ENCODE results near the gene MUC2.

Gene MUC2

DNA sequence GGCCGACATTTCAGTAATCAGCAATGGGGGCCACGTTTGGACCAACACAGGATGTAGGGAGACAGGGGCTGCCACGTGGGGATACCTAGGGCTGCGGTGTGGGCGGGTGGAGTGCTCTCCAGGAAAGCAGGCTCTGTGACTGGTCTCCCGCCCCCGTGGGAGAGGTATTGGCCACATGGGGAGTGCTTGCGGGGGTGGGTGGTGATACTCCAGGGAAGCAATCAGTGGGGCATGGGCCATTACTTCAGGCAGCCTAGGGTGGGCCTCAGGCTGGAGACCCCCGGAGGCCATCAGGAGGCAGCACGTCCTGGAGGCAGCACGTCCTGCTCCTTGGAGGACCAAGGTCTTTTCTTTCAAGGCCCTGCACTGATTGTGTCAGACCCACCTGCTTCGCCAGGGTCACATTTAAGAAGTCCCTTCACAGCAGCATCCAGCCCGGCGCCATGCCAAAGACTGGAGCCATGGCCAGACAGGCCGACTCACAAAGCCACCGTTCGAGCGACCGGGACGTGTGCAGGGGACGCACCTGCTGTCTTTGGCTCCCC lies 3.0 kb upstream of the MUC2 start:
- Histone ChIP-seq H3K79me1 (ENCODE audit: low read length) (no peaks in the 10 kb centered on the region), H3K9me3 (ENCODE audit: insufficient read depth, low read depth, low read length) (no peaks in the 10 kb centered on the region), H4K12ac (ENCODE audit: low read depth, low read length) (no peak overlapping the region), H3K36me3 (ENCODE audit: control insufficient read depth in 1 of 2, insufficient read depth in 2 of 2, low read length in 2 of 2) (no peaks in the 10 kb centered on the region), H2BK120ac (ENCODE audit: insufficient read depth, low read length, poor library complexity) (no peak overlapping the region), H3K14ac (ENCODE audit: low read length) (no peak overlapping the region), H3K18ac (ENCODE audit: low read length) (no peak overlapping the region), H2BK12ac (ENCODE audit: low read length) (no peak overlapping the region), H3K27me3 (ENCODE audit: insufficient read depth, low read length) (no peaks in the 10 kb centered on the region), H3K27ac (ENCODE audit: low read depth, low read length) (no peak overlapping the region), H2AFZ (ENCODE audit: insufficient read depth, low read length, poor library complexity) (no peak overlapping the region), H3K79me2 (ENCODE audit: control insufficient read depth, insufficient read depth, low read length, poor library complexity) (no peaks in the 10 kb centered on the region), H3K4me2 (ENCODE audit: low read length) (no peak overlapping the region), H2AK5ac (ENCODE audit: low read length) (no peak overlapping the region), H3K4ac (ENCODE audit: low read depth, low read length) (no peak overlapping the region), H4K91ac (ENCODE audit: low read depth, low read length) (no peak overlapping the region), H3K9ac (ENCODE audit: low read length) (no peak overlapping the region), H2BK5ac (ENCODE audit: low read depth, low read length, poor library complexity) (no peak overlapping the region), H3K4me1 (ENCODE audit: control insufficient read depth in 1 of 2, insufficient read depth in 2 of 2, low read length in 2 of 2) (peaks cover 0 to 2% of the 10 kb centered on the region in 2 experiments), H4K8ac (ENCODE audit: low read depth, low read length) (no peak overlapping the region), H3K4me3 (ENCODE audit: low read depth, low read length) (no peak overlapping the region), H3K23ac (ENCODE audit: low read length) (no peak overlapping the region)
- WGBS (ENCODE audit: extremely low coverage, insufficient coverage, insufficient read length), result no CpG with 5 or more reads among the region's 21 CpGs
- no peak for DNase-seq

DNA sequence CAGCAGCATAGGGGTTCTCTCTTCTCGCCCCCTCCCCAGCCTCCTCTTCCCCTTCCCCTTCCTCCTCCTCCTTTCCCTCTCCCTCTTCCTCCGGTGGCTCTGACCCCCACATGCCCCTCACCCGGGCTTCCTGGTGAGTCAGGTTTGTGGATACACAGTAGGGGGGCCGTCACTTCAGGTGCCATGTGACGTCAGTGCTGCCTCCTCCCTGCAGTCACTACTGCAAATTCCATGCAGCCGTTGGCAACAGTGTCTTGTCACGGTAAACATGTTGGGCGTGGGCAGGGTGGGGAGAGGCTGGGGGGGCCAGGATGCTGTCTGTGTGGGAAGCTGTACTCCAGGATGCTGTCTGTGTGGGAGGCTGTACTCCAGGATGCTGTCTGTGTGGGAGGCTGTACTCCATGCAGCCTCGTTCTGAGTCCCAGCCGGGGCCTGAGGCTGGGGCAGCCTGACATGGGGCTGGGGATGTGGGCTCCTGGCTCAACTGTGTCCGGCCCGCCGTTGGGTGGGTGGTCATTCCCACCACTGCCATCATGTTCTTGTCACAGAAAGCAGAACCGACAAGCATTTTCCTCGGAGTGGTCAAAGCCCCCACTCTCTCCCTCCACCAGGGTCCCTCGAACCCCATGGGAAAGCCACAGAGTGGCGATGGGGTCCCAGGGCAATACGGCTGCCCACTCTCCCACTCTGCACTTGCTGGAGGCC lies 2.4 kb upstream of the MUC2 start:
- H3K4me1 ChIP-seq (ENCODE audit: control insufficient read depth in 1 of 2, insufficient read depth in 2 of 2, low read length in 2 of 2), result peaks cover 0 to 2% of the 10 kb centered on the region in 2 experiments
- no peak overlapping the region for H2AFZ ChIP-seq (ENCODE audit: insufficient read depth, low read length, poor library complexity)
- H3K27me3 ChIP-seq (ENCODE audit: insufficient read depth, low read length), result no peaks in the 10 kb centered on the region
- H4K12ac ChIP-seq (ENCODE audit: low read depth, low read length), result no peak overlapping the region
- H3K4me3 ChIP-seq (ENCODE audit: low read depth, low read length), result no peak overlapping the region
- H3K18ac ChIP-seq (ENCODE audit: low read length), result no peak overlapping the region
- H3K4me2 ChIP-seq (ENCODE audit: low read length), result no peak overlapping the region
- H2AK5ac ChIP-seq (ENCODE audit: low read length), result no peak overlapping the region
- no CpG with 5 or more reads among the region's 18 CpGs for WGBS (ENCODE audit: extremely low coverage, insufficient coverage, insufficient read length)
- no peak overlapping the region for H2BK5ac ChIP-seq (ENCODE audit: low read depth, low read length, poor library complexity)
- no peak overlapping the region for H3K27ac ChIP-seq (ENCODE audit: low read depth, low read length)
- no peak overlapping the region for H4K8ac ChIP-seq (ENCODE audit: low read depth, low read length)
- H3K79me1 ChIP-seq (ENCODE audit: low read length), result no peaks in the 10 kb centered on the region
- H3K9me3 ChIP-seq (ENCODE audit: insufficient read depth, low read depth, low read length), result no peaks in the 10 kb centered on the region
- no peak overlapping the region for H4K91ac ChIP-seq (ENCODE audit: low read depth, low read length)
- H3K36me3 ChIP-seq (ENCODE audit: control insufficient read depth in 1 of 2, insufficient read depth in 2 of 2, low read length in 2 of 2), result no peaks in the 10 kb centered on the region
- no peak overlapping the region for H3K14ac ChIP-seq (ENCODE audit: low read length)
- no peak overlapping the region for H2BK12ac ChIP-seq (ENCODE audit: low read length)
- DNase-seq, result no peak
- H3K4ac ChIP-seq (ENCODE audit: low read depth, low read length), result no peak overlapping the region
- H3K79me2 ChIP-seq (ENCODE audit: control insufficient read depth, insufficient read depth, low read length, poor library complexity), result no peaks in the 10 kb centered on the region
- H3K9ac ChIP-seq (ENCODE audit: low read length), result no peak overlapping the region
- no peak overlapping the region for H2BK120ac ChIP-seq (ENCODE audit: insufficient read depth, low read length, poor library complexity)
- no peak overlapping the region for H3K23ac ChIP-seq (ENCODE audit: low read length)

DNA sequence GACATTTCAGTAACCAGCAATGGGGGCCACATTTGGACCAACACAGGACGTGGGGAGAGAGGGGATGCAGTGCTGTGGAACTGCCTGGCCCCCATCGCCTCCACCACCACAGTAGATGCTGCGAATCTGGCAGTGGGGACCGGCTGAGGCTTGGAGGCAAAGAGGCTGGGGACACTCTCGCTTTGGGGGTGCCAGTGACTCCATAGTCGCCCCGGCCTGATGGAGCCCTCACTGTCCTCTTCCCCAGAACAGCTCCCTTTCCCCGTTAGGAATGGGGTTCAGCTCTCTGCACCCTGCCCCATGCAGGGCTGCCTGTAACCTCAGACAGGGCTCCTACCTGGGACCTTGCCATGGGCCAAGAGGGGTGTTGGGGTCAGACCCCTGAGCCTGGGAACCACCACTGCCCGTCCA lies 1.8 kb upstream of the MUC2 start:
- DNase-seq, result no peak
- H2BK120ac ChIP-seq (ENCODE audit: insufficient read depth, low read length, poor library complexity), result no peak overlapping the region
- H3K4me3 ChIP-seq (ENCODE audit: low read depth, low read length), result no peak overlapping the region
- H3K4ac ChIP-seq (ENCODE audit: low read depth, low read length), result no peak overlapping the region
- no CpG with 5 or more reads among the region's 9 CpGs for WGBS (ENCODE audit: extremely low coverage, insufficient coverage, insufficient read length)
- no peaks in the 10 kb centered on the region for H3K79me1 ChIP-seq (ENCODE audit: low read length)
- no peak overlapping the region for H4K8ac ChIP-seq (ENCODE audit: low read depth, low read length)
- no peak overlapping the region for H3K27ac ChIP-seq (ENCODE audit: low read depth, low read length)
- no peak overlapping the region for H4K91ac ChIP-seq (ENCODE audit: low read depth, low read length)
- no peaks in the 10 kb centered on the region for H3K79me2 ChIP-seq (ENCODE audit: control insufficient read depth, insufficient read depth, low read length, poor library complexity)
- H4K12ac ChIP-seq (ENCODE audit: low read depth, low read length), result no peak overlapping the region
- no peaks in the 10 kb centered on the region for H3K9me3 ChIP-seq (ENCODE audit: insufficient read depth, low read depth, low read length)
- H2BK5ac ChIP-seq (ENCODE audit: low read depth, low read length, poor library complexity), result no peak overlapping the region
- H3K9ac ChIP-seq (ENCODE audit: low read length), result no peak overlapping the region
- H3K4me2 ChIP-seq (ENCODE audit: low read length), result no peak overlapping the region
- H2AFZ ChIP-seq (ENCODE audit: insufficient read depth, low read length, poor library complexity), result no peak overlapping the region
- H2BK12ac ChIP-seq (ENCODE audit: low read length), result no peak overlapping the region
- H3K27me3 ChIP-seq (ENCODE audit: insufficient read depth, low read length), result no peaks in the 10 kb centered on the region
- peaks cover 0 to 2% of the 10 kb centered on the region in 2 experiments for H3K4me1 ChIP-seq (ENCODE audit: control insufficient read depth in 1 of 2, insufficient read depth in 2 of 2, low read length in 2 of 2)
- no peak overlapping the region for H2AK5ac ChIP-seq (ENCODE audit: low read length)
- H3K14ac ChIP-seq (ENCODE audit: low read length), result no peak overlapping the region
- H3K18ac ChIP-seq (ENCODE audit: low read length), result no peak overlapping the region
- H3K36me3 ChIP-seq (ENCODE audit: control insufficient read depth in 1 of 2, insufficient read depth in 2 of 2, low read length in 2 of 2), result no peaks in the 10 kb centered on the region
- H3K23ac ChIP-seq (ENCODE audit: low read length), result no peak overlapping the region

- H4K91ac ChIP-seq (ENCODE audit: low read depth, low read length), result no peak overlapping the region
- no peak overlapping the region for H2AK5ac ChIP-seq (ENCODE audit: low read length)
- H3K23ac ChIP-seq (ENCODE audit: low read length), result no peak overlapping the region
- H2BK5ac ChIP-seq (ENCODE audit: low read depth, low read length, poor library complexity), result no peak overlapping the region
- H3K4ac ChIP-seq (ENCODE audit: low read depth, low read length), result no peak overlapping the region
- no peak overlapping the region for H2AFZ ChIP-seq (ENCODE audit: insufficient read depth, low read length, poor library complexity)
- H3K36me3 ChIP-seq (ENCODE audit: control insufficient read depth in 1 of 2, insufficient read depth in 2 of 2, low read length in 2 of 2), result no peaks in the 10 kb centered on the region
- H3K79me2 ChIP-seq (ENCODE audit: control insufficient read depth, insufficient read depth, low read length, poor library complexity), result no peaks in the 10 kb centered on the region
- H2BK120ac ChIP-seq (ENCODE audit: insufficient read depth, low read length, poor library complexity), result no peak overlapping the region
- WGBS (ENCODE audit: extremely low coverage, insufficient coverage, insufficient read length), result no CpG with 5 or more reads among the region's 13 CpGs
- no peak for DNase-seq
- no peak overlapping the region for H3K9ac ChIP-seq (ENCODE audit: low read length)
- no peak overlapping the region for H3K27ac ChIP-seq (ENCODE audit: low read depth, low read length)
- no peak overlapping the region for H2BK12ac ChIP-seq (ENCODE audit: low read length)
- H3K9me3 ChIP-seq (ENCODE audit: insufficient read depth, low read depth, low read length), result no peaks in the 10 kb centered on the region
- H3K27me3 ChIP-seq (ENCODE audit: insufficient read depth, low read length), result no peaks in the 10 kb centered on the region
- H3K14ac ChIP-seq (ENCODE audit: low read length), result no peak overlapping the region
- H4K8ac ChIP-seq (ENCODE audit: low read depth, low read length), result no peak overlapping the region
- H3K4me2 ChIP-seq (ENCODE audit: low read length), result no peak overlapping the region
- H3K4me1 ChIP-seq (ENCODE audit: control insufficient read depth in 1 of 2, insufficient read depth in 2 of 2, low read length in 2 of 2), result peaks cover 0 to 2% of the 10 kb centered on the region in 2 experiments
- no peak overlapping the region for H4K12ac ChIP-seq (ENCODE audit: low read depth, low read length)
- no peaks in the 10 kb centered on the region for H3K79me1 ChIP-seq (ENCODE audit: low read length)
- H3K18ac ChIP-seq (ENCODE audit: low read length), result no peak overlapping the region
- no peak overlapping the region for H3K4me3 ChIP-seq (ENCODE audit: low read depth, low read length)
These were observed 1.4 kb upstream of the MUC2 start for GRCh38 chr11:1073261-1073724.
